GM12878 (cell line): ENCODE data around the gene STAC2.

ENCODE experiments used
- BHLHE40 ChIP-seq, 2 experiments: fragments of 450-650 bp in 1 of 2; IDR thresholded peaks; 2 replicates each; pipeline ENCODE4 v1.6.1; 2011 to 2017; ENCODE audit warnings: low read depth in 2 of 2, borderline replicate concordance in 1 of 2, improper control_type of control experiment in 1 of 2, low read length in 1 of 2, mild to moderate bottlenecking in 1 of 2
- CEBPB ChIP-seq, 2 experiments: fragments of 150-350 bp in 1 of 2; IDR thresholded peaks; 2 replicates each; pipeline ENCODE4 v1.6.1; 2012 to 2014; ENCODE audit warnings: low read depth in 2 of 2, low read length in 2 of 2, borderline replicate concordance in 1 of 2, inconsistent platforms in 1 of 2
- CHD1 ChIP-seq: IDR thresholded peaks from 2 replicates; pipeline ENCODE4 v1.6.1; 2012; ENCODE audit warnings: low read depth, low read length, improper control_type of control experiment
- GABPA ChIP-seq: IDR thresholded peaks from 2 replicates; pipeline ENCODE4 v1.6.1; 2014; ENCODE audit warnings: antibody characterized with exemption, low read depth, mild to moderate bottlenecking, inconsistent platforms
- HCFC1 ChIP-seq: fragments of 150-350 bp; IDR thresholded peaks from 2 replicates; pipeline ENCODE4 v1.6.1; 2014; ENCODE audit warnings: low read length
- HDAC2 ChIP-seq: fragments of 200-600 bp; sonication (generic); IDR thresholded peaks from 2 replicates; pipeline ENCODE4 v1.6.1; 2017
- POLR2A ChIP-seq: IDR thresholded peaks from 2 replicates; pipeline ENCODE4 v1.6.1; 2011; ENCODE audit warnings: low read depth, mild to moderate bottlenecking, low read length
- TCF12 ChIP-seq: IDR thresholded peaks from 2 replicates; pipeline ENCODE4 v1.6.1; 2011; ENCODE audit warnings: low read depth, mild to moderate bottlenecking, low read length
- ZBED1 ChIP-seq: IDR thresholded peaks from 2 replicates; pipeline ENCODE4 v1.6.1; 2016; ENCODE audit warnings: borderline replicate concordance
- TF ChIP-seq, protein P1 (sequence below), 3 experiments: IDR thresholded peaks in 2 of 3; conservative IDR thresholded peaks in 1 of 3; 2 replicates each; pipeline ENCODE4 v1.5.1; 2011; ENCODE audit warnings: low read depth in 3 of 3, low read length in 3 of 3, mild to moderate bottlenecking in 3 of 3, control low read depth in 2 of 3, moderate library complexity in 2 of 3, inconsistent platforms in 1 of 3, mixed read lengths in 1 of 3; ENCODE audit not compliant: control insufficient read depth in 2 of 3, insufficient read depth in 1 of 3; ENCODE audit errors: extremely low read depth in 1 of 3
- TF ChIP-seq, protein P2 (sequence below): IDR thresholded peaks from 2 replicates; pipeline ENCODE4 v1.6.1; 2011; ENCODE audit warnings: low read depth, mild to moderate bottlenecking, low read length, moderate library complexity, borderline replicate concordance; ENCODE audit errors: extremely low read depth
- TF ChIP-seq, protein P3 (sequence below): IDR thresholded peaks from 2 replicates; pipeline ENCODE4 v1.6.1; 2012; ENCODE audit warnings: low read depth, low read length, improper control_type of control experiment

DNA sequence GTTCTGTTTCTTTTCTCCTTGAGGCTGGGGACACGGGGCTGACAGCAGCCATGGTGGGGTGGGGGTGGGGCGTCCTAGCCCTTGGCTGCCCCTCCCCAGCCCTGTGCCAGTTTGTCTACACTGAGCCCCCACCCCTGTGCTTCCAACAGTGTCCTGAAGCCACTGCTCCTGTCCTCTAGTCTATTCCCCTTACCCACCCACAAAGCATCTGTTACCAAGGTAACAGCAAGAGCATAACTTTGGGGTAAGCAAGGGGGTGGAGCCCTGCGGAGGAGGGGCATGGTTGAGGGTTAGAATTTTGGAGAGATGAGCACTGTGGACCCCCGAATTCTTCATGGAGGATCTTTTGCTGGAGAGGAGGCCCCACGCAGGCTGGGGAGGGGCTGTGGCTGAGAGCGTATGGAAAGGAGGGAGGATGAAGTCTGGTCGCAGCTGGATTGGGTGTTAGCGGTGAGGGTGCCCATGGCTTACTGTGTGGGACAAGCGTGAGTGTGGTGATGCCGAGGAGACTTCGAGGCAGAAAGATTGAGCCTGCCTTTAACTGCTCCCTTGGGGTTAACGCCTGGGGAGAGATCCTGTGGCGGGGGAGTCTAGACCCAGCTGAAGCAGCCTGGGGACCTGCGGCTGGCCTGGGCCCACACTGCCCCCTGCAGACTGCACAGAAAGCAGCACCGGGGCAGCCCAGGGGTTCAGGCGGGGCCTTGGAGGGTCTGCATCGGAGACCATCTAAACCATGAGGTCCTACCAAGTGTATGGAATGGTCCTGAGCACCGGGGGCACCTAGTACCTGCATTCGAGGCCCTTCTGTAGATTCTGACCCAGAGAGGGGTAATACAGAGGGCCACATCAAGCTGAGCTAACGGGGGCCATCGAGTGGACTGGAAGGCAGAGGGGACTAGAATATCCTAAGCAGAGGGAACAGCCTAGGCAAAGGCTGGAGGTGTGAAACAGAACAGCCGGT, 6.1 kb upstream of the STAC2 start:
- TF ChIP-seq CEBPB (IDR thresholded peaks at IDR 0.05; ENCODE audit: borderline replicate concordance in 1 of 2, low read depth in 2 of 2, low read length in 2 of 2) (no peak), BHLHE40 (IDR thresholded peaks at IDR 0.05; ENCODE audit: borderline replicate concordance in 1 of 2, low read depth in 2 of 2, low read length in 1 of 2) (peak in 1 of 2 experiments; percentile 20; a peak in 1 of 4 replicates), CHD1 (no peak), GABPA (no peak), POLR2A (no peak), HDAC2 (no peak), ZBED1 (no peak), HCFC1 (no peak), TCF12 (no peak)
- TF ChIP-seq, protein P1, sequence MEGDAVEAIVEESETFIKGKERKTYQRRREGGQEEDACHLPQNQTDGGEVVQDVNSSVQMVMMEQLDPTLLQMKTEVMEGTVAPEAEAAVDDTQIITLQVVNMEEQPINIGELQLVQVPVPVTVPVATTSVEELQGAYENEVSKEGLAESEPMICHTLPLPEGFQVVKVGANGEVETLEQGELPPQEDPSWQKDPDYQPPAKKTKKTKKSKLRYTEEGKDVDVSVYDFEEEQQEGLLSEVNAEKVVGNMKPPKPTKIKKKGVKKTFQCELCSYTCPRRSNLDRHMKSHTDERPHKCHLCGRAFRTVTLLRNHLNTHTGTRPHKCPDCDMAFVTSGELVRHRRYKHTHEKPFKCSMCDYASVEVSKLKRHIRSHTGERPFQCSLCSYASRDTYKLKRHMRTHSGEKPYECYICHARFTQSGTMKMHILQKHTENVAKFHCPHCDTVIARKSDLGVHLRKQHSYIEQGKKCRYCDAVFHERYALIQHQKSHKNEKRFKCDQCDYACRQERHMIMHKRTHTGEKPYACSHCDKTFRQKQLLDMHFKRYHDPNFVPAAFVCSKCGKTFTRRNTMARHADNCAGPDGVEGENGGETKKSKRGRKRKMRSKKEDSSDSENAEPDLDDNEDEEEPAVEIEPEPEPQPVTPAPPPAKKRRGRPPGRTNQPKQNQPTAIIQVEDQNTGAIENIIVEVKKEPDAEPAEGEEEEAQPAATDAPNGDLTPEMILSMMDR (IDR thresholded peaks at IDR 0.05 in 2 of 3, conservative IDR thresholded peaks at IDR 0.05 in 1 of 3; ENCODE audit: control insufficient read depth in 2 of 3, extremely low read depth in 1 of 3, insufficient read depth in 1 of 3, low read depth in 3 of 3, low read length in 3 of 3): peak; percentile 70 to 88 (median 79)
- TF ChIP-seq, protein P2, sequence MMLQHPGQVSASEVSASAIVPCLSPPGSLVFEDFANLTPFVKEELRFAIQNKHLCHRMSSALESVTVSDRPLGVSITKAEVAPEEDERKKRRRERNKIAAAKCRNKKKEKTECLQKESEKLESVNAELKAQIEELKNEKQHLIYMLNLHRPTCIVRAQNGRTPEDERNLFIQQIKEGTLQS: no peak
- TF ChIP-seq, protein P3, sequence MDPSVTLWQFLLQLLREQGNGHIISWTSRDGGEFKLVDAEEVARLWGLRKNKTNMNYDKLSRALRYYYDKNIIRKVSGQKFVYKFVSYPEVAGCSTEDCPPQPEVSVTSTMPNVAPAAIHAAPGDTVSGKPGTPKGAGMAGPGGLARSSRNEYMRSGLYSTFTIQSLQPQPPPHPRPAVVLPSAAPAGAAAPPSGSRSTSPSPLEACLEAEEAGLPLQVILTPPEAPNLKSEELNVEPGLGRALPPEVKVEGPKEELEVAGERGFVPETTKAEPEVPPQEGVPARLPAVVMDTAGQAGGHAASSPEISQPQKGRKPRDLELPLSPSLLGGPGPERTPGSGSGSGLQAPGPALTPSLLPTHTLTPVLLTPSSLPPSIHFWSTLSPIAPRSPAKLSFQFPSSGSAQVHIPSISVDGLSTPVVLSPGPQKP: no peak
